ENCODE measurements around the gene ZNF408.

- TF ChIP-seq CTCF (IDR thresholded peaks at IDR 0.05) (no peak), CHD4 (IDR thresholded peaks at IDR 0.05; ENCODE audit: borderline replicate concordance) (no peak), REST (IDR thresholded peaks at IDR 0.05) (no peak), CHD2 (IDR thresholded peaks at IDR 0.05; ENCODE audit: low read length, partially characterized antibody) (no peak), BHLHE40 (IDR thresholded peaks at IDR 0.05; ENCODE audit: low read depth, low read length) (no peak), EP300 (IDR thresholded peaks at IDR 0.05) (no peak), CBX8 (IDR thresholded peaks at IDR 0.05) (no peak), POLR2A (IDR thresholded peaks at IDR 0.05; ENCODE audit: low read length) (no peak)
These were observed 23.3 kb downstream of the ZNF408 start for GRCh38 chr11:46724088-46724487.

Data from A549 (cell line).